Dermis microvascular lymphatic vessel endothelial cell (primary cell): ENCODE results near the gene CCDC17. TPM values are rescaled to one million over a fixed set of nuclear protein-coding genes. Genes with fewer than 3 reads are reported as not detected.

Experiments
- DNase-seq, 2 donors: peaks; one replicate each; pipeline versions ENCODE4 v3.0.0 to v3.0.0-alpha.2; 2010; ENCODE audit warnings: low read depth in 2 of 2
- total RNA-seq: library from RNA; depleted of rRNA; stranded (reverse); fragments of >200 nt; gene quantifications from 2 replicates; pipeline ENCODE4 v1.2.1, GENCODE V29; 2014

The CCDC17 gene
- total RNA-seq: 0.51 and 1.0 TPM in 2 replicates

DNA sequence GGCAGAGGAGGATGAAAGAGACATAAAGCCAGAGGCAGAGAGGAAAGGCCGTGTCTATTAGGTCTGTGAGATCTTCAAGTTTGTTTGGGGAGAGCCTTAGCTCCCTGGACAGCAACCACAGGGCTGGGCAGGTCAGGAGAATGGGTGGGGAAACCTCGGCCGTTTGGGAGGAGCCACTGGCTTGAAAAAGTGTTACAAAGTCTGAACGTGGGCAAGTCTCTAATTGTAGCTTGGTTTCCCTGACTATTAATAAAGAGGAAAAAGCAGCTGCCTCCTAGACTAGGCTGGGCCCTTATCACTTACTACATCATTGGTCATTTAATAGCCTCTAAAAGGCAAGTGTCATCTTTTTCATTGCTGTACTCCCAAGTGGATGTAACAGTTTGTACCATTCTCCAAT is at the start of gene CCDC17:
CCDC17 (minus strand) TSS at position 83 of the 400 bp plus-strand sequence. CDS start 145 bp downstream, outside the sequence.
- DNase-seq: no peak

- DNase-seq: peak in 1 of 2 donors; percentile 34
These were observed 46.2 kb upstream of the CCDC17 start for GRCh38 chr1:45669859-45670655.

GRCh38 chr1:45669379-45669778 is 45.5 kb upstream of the CCDC17 start:
- no peak for DNase-seq

- no peak for DNase-seq
These were observed 44.7 kb upstream of the CCDC17 start for GRCh38 chr1:45668526-45668925.

- DNase-seq: no peak
These were observed 43.7 kb upstream of the CCDC17 start for GRCh38 chr1:45667321-45668111.

GRCh38 chr1:45666836-45667235 is 43.0 kb upstream of the CCDC17 start:
- DNase-seq: no peak

DNA sequence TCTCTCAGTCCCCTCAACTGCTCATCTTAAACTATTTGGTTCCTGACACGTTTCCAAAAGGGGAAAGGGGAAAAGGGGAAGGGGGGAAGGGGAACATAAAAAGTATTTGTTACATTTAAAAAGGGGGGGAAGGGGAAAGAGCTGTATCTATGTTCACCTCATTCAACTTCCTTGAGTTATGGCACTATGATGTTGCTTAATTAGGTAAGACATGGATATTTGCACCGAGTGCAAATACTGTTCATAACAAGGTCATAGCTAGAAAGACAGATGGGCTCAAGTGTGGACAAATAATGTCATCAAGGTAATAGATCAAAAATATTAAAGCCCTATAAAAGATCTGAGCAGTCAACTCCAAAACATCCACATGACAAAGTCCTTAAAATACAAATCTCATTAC is 36.5 kb upstream of the CCDC17 start:
- DNase-seq: no peak

DNA sequence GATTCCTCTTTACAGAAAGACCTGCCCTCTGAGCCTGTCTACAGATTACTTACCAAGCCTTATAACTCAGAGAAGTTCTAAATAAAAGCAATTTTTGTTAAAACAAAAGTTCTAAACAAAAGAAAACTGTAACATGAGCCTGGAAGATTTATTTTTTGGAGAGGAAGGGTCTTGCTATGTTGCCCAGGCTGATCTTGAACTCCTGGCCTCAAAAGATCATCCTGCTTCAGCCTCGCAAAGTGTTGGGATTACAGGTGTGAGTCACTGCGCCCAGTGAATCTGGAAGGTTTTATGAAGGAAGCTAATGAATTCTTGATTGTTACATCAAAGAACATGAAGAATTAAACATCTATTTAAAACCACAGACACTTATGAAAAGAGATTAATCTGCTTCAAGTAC is 35.4 kb upstream of the CCDC17 start:
- no peak for DNase-seq

DNA sequence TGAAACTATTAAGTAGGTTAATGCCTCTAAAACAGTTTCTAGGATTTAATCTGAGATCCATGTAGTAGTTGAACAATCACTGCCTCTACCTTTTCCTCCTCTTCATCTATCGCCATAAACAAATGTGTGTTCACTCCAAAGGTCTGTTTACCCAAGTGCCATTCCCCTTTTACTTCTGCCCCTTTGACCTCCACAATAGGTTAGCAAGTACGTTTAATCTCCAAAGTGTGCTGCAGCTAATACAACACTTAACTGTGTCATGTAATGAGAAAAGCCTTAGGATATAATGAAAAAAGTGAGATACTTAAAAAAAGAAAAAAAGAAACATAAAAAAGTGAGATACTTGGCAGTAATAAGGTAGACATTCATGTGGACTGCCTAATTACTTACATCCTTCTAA is 34.3 kb upstream of the CCDC17 start:
- no peak for DNase-seq

- DNase-seq: no peak
These were observed 32.8 kb upstream of the CCDC17 start for GRCh38 chr1:45656573-45657226.

DNA sequence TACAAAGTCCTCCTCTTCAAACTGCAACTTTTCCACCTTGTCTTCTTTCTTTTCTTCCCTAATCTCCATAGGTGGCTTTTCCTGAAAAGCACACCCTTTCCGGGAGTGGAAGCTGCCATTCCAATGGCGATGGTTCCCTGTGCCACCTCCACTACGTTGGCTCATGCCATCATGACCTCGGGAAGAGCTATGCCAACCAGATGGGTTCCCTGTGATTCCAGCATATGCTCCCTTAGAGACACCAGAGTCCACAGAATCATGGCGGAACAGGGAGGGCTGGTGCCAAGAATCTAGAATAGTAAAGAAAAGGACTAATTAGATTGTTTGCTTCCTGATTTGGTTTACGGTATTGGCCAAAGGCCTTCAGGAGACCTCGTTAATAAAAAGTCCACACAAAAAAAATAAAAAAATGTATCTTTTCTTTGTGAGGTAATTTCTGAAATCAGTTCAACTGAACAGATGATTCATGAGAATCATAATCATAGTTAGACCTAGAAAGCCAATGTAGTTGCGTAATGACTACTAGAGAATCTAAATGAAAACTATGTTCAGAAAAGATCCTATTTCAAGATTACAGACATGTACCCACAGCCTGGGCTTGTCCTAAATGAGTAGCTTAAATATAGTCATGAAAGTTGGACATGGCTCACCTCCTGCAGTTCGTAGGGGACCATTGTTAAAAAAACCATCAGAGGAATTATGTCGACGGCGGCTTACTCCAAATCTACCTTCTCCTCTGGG is 30.9 kb upstream of the CCDC17 start:
- DNase-seq: no peak

GRCh38 chr1:45647248-45648021 is 23.6 kb upstream of the CCDC17 start:
- peak in 1 of 2 donors; percentile 65 for DNase-seq

GRCh38 chr1:45644661-45645060 is 20.8 kb upstream of the CCDC17 start:
- no peak for DNase-seq

DNA sequence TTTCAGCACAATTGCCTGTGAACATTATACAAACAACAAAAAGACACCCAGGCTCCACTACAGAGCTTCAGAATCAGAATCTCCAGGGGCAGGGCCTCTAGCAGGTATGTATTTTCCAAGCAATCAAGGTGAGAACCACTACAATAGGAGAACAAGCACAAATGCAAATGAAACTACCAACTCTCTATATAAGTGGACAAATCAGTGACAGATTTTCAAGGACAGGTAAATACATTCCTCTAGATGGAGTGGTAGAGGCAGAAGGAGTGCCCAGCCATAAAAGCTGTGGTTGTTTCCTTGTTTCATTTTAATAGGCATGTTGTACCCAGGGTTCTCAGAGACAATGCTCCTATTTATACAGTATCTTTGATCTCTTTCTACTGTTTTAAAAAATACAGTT is 20.1 kb upstream of the CCDC17 start:
- DNase-seq: no peak

GRCh38 chr1:45643321-45643720 is 19.5 kb upstream of the CCDC17 start:
- DNase-seq: no peak

DNA sequence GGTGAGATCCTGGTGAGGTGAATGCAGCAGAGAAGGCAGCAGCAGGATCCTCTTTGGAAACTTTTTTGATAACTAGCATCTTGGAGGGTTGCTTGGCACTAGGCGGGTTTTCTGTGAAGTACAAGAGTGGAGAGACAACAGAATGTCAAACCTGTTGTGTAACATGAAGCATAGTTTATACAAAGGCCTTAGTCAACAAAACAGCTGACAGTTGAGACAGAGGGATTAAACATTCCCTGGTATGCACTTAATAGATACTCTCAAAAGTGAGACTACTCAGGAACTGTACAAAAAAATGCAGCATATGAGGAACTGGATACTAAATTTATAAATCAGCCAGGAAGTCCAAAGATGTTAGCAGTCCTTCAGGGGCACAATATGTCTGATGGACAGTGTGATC is 16.4 kb upstream of the CCDC17 start:
- DNase-seq: no peak

GRCh38 chr1:45635211-45635610 is 11.4 kb upstream of the CCDC17 start:
- no peak for DNase-seq

DNA sequence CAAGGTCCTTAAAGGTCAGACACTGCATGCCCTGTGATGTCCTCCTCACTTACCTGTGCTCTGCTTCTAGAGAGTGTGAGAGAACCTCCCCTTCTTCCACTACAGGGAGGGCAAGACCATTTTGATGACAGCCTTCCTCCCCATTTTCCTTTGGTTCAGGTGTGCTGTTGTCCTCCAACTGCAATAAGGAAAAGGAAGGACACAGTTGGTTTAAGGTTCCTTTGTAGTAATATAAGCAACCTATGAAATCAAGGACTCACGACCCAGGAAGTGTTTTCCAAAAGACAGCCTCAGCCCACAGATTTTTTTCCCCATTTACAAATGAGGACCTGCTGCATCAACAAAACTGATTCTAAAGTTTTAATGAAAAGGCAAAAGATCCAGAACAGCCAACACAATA is 6.6 kb upstream of the CCDC17 start:
- no peak for DNase-seq

GRCh38 chr1:45629035-45629434 is 5.2 kb upstream of the CCDC17 start:
- DNase-seq: peak in 1 of 2 donors; percentile 82

- no peak for DNase-seq
These were observed 1.1 kb downstream of the CCDC17 start for GRCh38 chr1:45622524-45623394.
